ENCODE data around the gene GJA4.

DNA sequence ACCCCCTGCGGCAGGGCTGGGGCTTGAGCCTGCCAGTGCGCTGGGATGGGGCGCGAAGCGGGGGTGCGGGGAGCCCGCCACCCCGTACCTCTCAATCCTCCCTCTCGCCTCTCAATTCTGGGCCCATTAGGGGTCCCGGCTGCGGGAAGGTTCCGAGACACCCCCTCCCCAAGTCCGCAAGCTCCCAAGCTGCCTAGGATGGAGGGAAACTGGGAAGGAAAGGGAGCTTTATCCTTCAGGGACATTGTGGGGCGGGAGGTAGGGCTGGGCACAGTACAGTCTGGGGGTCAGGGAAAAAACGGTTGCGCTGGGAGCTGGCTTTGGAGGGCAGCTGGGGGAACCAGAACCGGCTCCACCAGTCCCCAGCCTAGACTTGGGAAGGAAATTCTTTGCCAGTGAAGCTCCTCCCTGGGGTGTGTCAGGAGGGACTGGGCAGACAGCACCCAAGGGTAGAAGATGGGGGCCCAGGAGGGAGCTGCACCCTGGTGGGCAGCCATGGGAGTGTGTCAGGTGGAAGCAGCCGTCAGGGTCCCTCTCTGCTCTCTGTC is 10.9 kb upstream of the GJA4 start:
- TF ChIP-seq, protein P1, sequence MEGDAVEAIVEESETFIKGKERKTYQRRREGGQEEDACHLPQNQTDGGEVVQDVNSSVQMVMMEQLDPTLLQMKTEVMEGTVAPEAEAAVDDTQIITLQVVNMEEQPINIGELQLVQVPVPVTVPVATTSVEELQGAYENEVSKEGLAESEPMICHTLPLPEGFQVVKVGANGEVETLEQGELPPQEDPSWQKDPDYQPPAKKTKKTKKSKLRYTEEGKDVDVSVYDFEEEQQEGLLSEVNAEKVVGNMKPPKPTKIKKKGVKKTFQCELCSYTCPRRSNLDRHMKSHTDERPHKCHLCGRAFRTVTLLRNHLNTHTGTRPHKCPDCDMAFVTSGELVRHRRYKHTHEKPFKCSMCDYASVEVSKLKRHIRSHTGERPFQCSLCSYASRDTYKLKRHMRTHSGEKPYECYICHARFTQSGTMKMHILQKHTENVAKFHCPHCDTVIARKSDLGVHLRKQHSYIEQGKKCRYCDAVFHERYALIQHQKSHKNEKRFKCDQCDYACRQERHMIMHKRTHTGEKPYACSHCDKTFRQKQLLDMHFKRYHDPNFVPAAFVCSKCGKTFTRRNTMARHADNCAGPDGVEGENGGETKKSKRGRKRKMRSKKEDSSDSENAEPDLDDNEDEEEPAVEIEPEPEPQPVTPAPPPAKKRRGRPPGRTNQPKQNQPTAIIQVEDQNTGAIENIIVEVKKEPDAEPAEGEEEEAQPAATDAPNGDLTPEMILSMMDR (IDR thresholded peaks at IDR 0.05) = no peak
- no peak for TF ChIP-seq POLR2A (IDR thresholded peaks at IDR 0.05)
